NCI-H69 (cell line): ENCODE results near the gene TP53I13.
A peak's percentile ranks its signal among the peaks of the same experiment; 100 is the strongest.
"Not testable (repeated sequence)": the region's sequence is repeated elsewhere in the genome, so short reads cannot be mapped to it uniquely, and the experiment has no call there.

Experiments used
- DNase-seq: peaks from one replicate; lab custom pipeline; 2025; lab: John Stamatoyannopoulos, UW

The TP53I13 gene, protein sequence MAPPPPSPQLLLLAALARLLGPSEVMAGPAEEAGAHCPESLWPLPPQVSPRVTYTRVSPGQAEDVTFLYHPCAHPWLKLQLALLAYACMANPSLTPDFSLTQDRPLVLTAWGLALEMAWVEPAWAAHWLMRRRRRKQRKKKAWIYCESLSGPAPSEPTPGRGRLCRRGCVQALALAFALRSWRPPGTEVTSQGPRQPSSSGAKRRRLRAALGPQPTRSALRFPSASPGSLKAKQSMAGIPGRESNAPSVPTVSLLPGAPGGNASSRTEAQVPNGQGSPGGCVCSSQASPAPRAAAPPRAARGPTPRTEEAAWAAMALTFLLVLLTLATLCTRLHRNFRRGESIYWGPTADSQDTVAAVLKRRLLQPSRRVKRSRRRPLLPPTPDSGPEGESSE

DNA sequence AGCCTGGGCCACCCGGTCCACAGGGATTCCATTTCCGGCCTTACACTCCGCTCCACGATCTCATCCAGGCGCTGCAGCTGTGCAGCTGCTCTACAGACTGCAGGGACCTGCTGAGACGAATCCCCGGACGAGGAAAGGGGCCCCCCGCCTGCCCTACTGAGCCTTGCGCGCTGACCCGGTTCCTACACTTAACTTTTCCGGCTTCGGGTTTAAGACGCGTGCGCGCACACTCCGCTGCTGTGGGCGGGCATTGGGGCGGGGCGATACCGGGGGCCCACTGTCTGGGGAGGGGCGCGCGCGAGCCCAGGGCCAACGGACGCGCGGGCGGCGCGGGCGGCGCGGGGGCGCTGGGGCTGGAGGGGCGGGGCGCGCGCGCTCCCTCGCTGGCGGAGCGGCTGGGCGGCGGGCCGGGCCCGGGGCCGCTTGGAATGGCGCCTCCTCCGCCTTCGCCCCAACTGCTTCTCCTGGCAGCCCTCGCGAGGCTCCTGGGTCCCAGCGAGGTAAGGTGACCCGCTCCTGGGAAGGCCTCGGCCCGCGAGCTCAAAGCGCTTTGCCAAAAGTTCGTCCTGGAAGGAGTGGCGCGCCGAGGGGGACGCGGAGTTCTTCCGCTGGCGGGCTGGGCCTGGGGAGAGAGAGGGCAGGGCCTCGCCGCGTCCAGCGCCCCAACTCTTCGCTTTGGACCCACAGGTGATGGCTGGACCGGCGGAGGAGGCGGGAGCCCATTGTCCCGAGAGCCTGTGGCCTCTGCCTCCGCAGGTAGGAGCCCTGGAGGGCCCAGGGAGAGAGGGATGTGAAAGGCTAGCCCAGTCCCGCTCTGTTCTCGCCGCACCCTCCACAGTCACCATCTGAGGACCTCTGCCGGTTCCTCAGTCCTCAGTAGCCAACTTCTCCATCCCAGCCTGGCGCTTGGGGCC is at the start of gene TP53I13:
Gene TP53I13, plus strand, starts transcription at position 371 of the 914 bp plus-strand sequence. Its CDS starts 58 bp downstream, at position 429.
- peak; percentile 96 for DNase-seq

DNA sequence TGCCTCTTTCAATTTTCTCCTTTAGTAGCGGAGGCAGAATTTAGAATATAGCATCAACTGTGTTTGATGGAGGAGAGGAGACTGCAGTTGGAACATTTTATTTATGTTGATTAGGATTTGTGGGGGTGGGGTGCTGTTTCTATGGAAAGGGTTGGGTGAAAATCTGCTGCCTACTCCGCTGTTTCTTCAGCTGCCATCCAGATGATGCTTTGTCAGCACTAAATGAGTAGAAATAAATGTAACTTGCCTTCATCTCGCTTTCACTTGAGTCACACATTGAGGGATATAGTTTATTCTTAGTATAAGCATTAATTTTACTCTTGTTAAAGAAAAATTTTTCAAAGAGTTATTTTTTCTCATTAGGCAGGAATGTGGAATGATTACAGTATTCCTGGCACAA is 43.8 kb upstream of the TP53I13 start:
- no peak for DNase-seq

DNA sequence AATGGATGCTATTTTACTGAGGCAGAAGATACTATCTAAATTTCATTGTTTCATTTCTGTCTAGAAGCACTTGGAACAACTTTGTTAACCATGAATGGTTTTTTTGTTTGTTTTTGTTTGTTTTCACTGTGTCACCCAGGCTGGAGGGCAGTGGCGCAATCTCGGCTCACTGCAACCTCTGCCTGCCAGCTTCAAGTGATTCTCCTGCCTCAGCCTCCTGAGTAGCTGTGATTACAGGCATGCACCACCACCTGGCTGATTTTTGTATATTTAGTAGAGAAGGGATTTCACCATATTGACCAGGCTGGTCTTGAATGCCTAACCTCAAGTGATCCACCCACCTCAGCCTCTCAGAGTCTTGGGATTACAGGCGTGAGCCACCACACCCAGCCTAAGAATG is 42.2 kb upstream of the TP53I13 start:
- DNase-seq, result no peak

DNA sequence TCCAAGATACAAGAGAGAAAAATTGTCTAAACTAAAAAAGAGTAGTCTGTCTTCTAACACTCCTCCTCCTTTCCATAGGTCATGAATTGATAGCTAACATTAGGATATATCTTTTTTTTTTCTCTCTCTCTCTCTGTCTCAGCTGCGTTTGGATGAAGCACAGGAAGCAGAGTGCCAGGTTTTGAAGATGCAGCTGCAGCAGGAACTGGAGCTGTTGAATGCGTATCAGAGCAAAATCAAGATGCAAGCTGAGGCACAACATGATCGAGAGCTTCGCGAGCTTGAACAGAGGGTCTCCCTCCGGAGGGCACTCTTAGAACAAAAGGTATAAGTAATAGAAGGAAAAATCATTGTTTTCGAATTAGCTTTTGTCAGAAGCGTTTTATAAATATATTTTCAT is 34.5 kb upstream of the TP53I13 start:
- DNase-seq, result no peak

DNA sequence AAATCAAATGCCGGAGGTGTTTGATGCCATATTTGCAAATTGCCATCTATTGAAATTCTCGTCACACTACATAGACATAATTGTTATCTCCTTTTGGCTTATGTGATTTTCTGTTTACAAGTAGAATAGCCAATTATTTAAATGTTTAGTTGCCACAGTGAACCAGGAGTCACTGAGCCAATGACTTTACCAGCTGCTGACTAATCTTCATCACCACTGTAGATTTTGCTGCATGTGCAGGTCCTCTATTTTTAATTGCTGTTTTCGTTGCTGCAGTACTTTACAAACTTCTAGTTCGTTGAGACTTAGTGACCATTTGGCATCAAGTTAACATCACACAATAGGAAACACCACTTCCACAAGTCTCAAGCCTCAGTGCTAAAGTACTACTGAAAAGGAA is 24.4 kb upstream of the TP53I13 start:
- DNase-seq, result no peak

DNA sequence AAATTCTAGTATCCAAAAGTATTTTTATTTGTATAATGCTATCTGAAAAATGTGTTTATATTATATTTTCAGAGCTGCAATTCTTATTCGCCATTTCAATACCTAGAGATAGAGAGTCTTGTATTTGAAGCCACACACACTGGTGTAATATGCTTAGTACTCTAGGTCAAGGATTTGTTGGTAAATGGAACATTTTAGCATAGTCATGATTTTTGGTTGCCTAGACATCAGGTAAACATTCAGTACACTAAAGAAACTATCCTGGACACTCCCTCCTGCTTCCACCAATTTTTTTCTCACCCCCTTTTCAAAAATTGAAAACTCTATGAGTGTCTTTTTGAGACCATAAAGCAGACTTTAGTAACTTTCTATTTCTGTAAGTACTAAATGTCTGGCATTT is 22.4 kb upstream of the TP53I13 start:
- no peak for DNase-seq

DNA sequence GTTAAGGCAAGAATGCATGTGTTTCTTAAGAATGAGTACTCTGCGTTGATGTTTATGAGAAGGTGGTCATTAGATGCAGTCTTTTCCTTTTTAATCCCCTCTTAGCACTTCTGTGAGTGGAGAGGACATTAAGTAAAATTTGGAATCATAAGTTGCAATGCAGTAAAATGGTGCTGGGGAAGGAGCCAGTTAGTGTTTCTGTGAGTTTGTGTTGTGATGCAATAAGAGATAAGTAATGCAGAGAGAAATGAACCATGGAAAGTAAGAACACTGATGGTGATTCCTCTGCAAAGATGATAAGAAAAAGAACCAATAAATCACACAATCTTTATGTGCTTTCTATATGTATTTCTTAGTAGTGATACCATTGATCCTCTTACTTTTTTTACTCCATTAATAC is 21.7 kb upstream of the TP53I13 start:
- DNase-seq, result no peak

DNA sequence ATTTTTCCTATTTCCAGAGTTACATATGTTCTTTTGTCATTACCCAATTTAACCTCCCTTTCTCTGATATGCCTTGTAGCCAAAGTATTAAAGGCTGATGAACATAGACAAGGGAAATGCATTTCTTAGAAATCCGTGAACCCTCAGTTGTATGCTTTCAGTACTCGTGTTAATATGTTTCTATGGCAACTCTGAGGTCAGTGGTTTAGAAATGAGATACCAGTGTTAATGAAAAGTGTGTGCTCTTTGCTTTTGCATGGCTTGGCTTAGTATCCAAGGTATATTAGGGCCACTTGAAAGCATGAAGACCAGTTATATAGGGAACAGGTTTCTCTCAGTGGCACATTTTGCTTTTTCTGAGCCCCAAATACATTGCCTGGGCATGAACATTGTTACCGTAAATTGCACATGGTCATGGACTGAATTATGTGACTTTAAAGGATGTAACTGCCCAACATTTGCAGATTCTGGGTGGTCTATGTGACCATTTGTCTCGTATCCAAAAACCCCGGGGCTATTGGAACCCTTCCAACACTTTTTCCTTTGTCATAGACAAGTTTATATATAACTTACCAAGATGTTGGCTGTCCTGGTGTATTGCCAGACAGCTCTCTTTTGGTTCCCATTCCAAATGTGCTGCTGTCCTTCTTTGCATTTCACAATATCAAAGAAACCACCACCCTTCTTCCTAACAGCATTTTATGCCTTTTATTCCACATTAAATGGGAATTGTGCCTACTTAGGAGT is 19.2 kb upstream of the TP53I13 start:
- peak; percentile 79 for DNase-seq

DNA sequence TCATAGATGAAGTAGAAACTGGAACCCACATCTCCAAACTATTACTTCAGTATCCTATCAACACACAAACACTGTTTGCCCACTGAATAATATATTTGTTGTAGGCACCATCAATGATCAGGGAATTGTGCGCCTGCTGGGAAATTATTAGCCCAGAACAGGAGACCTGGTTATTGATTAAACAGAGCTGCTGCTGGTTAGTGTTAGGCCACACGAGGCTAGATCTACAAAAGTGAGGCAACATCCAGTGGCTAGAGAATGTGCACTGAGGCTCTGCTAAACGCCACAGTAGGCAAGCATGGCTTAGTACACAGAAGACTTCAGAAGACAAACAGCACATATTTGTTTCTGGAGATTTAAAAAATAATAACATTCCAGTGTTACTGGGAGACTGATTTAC is 12.7 kb upstream of the TP53I13 start:
- DNase-seq, result no peak

DNA sequence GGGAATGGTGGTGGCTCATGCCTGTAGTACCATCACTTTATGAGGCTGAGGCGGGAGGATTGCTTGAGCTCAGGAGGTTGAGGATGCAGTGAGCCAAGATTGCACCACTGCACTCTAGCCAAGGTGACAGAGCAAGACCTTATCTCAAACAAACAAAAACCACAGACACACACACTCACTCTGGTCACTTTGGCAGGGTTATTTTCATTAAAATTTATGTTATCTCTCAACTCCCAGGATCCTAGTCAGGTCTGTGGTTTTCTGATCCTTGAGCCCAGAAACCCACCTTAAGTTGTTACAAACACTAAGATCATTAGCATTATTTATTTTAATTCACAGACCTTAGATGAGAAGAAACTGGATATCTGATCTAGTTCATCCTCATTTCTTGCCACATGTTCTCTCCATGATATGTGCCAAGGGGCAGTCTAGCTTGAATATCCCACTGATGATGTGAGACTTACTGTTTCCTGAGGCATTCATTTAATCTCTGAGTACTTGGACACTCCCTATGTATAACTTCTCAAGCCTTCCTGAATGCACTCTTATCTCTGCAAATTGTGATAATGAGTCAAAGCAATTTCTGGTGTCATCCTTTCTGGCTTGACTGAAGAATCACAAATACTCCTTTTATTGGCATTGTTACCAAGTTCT is 11.3 kb upstream of the TP53I13 start:
- DNase-seq, result no peak

DNA sequence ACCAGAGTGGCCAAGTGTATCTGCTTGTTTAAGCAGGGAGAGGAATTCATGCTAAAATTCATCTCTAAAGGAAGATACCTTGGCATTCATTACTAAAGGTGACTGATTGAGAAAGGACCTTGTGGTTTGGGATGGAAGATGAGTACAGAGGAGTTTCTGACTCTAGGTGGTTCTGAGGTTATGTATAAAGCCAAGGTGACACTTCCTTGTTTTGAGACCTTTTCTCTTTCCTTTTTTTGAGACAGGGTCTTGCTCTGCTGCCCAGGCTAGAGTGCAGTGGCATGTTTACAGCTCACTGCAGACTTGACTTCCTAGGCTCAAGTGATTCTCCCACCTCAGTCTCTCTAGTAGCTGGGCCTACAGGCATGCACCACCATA is 10.8 kb upstream of the TP53I13 start:
- DNase-seq, result no peak

DNA sequence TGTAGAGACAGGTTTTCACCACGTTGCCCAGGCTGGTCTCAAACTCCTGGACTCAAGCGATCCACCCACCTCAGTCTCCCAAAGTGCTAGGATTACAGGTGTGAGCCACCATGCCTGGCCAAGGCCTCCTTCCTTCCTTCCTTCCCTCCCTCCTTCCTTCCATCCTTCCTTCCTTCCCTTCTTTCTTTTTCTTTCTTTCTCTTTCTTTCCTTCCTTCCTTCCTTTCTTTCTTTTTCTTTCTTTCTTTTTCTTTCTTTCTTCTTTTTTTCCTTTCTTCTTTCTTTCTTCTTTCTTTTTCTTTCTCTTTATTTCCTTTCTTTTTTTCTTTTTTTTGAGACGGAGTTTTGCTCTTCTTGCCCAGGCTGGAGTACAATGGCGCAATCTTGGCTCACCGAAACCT is 10.4 kb upstream of the TP53I13 start:
- not testable (repeated sequence) for DNase-seq

DNA sequence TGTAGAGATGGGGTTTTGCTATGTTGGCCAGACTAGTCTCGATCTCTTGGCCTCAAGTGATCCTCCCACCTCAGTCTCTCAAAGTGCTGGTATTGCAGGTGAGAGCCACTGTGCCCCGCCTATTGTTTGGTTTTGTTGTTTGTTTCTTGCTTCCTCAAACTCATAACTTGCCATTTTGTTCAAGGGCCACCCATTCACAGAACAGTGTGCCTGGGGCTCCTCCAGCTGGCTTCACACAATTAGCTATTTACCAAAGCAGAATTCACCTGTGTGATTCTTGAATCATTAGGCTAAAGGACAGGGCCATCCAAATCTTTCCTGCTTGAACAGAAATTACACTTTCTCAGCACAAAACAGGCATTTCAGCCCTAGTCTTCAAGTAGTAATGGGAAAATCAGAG is 8.9 kb upstream of the TP53I13 start:
- DNase-seq, result peak; percentile 67

DNA sequence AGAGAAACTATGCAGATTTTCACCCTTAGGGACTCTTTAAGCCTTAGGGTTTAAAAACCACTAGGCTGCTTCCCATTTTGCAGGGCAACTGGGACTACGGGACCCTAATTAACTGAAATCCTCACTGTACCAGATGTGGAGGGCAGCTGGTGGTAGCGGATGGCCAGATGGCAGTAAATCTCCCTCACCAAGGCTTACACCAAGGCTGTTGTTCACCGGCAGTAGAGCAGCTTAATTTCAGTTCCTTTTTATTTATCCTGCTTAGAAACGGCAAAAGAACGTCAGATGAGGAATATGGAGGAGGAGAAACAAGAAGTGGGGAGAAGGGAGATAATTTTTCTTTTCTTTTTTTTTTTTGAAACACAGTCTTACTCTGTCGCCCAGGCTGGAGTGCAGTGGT is 8.2 kb upstream of the TP53I13 start:
- peak; percentile 81 for DNase-seq

DNA sequence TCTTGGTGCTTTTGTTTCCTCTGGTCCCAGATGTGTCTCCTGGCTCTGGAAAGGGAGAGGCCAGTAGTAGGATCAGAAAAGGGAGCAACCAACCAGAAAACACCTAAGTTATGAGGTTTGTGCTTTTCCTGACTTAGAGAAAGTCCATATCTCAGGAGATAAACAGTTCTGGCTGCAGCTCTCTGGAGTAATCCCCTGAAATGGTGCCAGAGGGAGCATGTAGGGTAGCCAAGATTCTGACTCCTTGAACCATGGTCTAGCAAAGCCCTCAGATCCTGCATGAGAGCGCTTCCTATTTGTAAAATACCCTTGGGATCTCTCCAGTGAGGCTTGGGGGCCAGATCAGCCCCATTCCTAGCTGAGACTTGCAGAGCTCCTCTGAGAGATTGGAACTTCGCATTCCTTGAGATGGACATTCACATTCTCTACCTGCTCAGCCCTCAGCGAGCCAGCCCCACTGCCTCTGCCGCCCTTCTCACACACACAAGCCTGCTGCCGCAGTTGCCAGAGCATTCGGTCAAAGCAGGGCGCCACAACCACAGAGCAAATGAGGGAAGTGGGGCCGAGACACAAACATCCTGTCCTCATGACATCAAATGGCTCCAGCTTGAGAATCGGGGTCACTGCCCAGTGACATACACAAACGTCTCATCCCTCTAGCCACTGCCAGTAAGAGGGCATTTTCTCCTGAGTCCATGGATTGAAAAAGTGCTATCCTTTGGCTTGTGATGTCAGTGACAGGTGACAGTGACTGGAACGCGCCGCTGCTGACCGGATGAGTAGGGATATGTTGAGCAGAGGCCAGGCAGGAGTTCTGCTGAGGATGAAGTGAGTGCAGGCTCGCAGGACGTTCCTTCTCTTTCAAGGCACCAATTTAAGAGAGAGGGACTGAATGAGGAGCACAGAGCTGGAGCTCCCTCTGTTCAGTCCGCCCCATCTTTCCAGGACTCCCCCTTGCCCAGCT is 6.7 kb upstream of the TP53I13 start:
- DNase-seq, result no peak

DNA sequence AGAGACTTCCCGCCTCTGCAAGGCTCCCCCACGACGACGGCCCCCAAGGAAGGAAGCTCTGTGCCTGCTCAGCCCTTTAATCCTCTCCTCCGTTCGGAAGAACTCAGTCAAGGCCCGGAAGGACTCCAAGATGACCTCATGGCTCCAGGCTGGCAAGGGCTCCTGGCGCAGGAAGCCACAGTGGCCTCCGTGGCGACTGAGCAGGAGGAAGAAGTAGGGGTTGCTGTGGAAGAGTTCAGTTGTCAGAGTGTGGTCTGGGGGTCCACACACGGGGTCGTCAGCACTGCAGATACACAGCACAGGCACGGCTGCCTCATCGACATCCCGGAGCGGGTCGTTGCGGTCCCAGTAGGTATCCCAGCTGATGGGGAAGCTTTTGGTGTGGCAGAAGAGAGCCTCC is 5.9 kb upstream of the TP53I13 start:
- DNase-seq, result no peak

DNA sequence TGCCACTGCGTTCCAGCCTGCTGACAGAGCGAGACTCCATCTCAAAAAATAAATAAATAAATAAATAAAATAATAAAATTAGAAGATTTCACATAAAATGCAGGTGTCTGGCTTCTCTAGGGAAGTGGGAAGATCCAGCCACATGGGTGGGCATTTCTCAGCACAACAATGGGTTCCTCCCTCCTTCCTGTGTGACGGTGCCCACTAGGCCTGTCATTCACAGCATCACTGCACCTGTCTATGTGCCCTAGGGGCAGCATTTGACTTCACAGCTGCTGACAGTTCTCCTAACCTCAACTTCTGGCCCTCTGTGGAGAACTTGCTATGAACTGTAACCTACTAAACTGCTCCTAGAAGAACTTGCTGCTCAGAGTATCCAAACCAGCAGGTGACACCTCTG is 4.7 kb upstream of the TP53I13 start:
- DNase-seq, result peak; percentile 36

DNA sequence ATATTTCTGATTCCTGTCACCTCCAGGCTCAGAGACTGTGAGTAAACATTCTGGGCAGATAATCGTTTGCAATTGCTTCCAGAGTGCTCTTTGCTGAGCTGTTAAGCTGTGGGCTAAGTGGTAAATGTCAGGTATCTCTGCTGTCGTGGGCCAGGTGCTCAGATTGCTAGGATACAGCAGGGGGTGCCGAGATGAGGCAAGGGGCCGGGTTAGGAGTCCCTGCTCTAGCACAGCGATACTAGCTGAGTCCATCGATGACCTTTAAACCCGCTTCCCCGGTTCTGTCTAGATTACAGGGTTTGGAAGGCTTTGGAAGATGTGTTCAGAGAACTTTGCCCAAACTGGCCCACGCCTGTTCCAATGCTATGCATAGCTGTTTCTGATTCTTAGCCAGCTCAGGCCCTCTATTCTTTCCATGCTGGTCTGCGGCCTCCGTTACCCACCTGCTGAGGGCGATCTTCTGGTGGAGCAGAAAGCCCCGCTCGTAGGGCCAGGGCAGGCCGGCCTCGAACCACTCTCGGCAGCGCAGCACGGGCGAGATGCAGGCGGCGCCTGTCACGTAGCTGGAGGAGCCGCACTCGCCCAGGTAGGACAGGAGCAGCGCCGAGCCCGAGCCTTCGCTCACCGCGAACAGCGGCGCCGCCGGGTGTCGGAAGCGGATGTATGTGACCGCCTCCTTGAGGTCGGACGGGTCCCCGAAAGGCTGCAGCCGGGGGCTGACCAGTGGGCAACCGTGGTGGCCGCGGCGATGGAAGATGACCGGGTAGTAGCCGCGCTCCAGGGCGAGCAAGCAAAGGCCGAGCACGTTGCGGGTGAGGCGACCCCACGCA is 2.6 kb upstream of the TP53I13 start:
- peak; percentile 87 for DNase-seq

DNA sequence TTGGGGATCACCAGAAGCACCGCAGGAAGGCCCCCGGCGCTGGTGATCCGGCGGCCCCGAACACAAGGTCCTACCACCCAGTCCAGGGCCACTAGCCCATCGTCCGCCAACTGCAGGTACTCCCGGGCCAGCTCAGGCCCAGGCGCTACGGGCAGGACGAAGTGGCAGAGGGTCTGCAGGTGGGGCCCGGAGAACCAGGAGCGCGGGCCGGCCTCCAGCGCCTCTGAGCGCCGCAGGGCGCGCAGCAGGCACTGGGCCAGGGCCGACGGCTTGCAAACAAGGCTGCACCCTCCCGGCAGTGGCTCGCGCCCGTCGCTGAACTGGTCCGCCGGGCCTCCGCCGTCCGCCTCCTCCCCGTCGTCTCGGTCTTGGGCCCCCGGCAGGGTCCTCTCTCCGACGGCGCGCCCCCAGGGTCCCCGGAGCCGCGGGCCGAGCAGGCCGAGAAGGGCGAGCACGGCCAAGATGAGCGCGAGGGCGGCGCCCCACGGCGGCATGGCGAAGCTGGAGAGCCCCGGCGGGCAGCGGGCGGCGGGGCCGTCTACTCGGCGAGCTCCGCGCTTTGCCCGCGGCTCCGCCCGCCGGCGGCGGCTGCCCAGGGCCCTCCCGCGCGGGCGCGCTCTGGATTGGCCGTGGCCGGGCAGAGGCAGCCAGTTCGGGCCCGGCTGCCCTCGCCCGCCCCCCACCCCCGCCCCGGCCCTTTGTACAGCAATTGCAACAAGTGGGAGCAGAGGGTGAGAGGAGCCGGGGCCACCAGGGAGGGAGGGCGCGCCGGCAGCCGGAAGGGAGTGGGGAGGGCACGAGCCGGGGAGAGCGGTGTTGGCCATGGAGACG is 1.8 kb upstream of the TP53I13 start, which contains the start of gene ABHD15:
Gene ABHD15, minus strand, starts transcription at position 565 of the 831 bp plus-strand sequence. Its CDS starts 71 bp downstream, at position 494.
- DNase-seq, result peak; percentile 85
